H9 (cell line): ENCODE measurements around the gene GPI. TPM values are rescaled to one million over a fixed set of nuclear protein-coding genes. Genes with fewer than 3 reads are reported as not detected.
"Not testable (repeated sequence)": the region's sequence is repeated elsewhere in the genome, so short reads cannot be mapped to it uniquely, and the experiment has no call there.

Source experiments
- DNase-seq: peaks from one replicate; pipeline ENCODE4 v3.0.0-alpha.2; 2017
- H2AFZ ChIP-seq: one replicate; pipeline ENCODE4 v1.6.1; 2013; ENCODE audit warnings: mild to moderate bottlenecking, low read length, control low read depth, moderate library complexity
- H2AK5ac ChIP-seq: 2 replicates; pipeline ENCODE4 v1.6.1; 2013; ENCODE audit warnings: low read length, control low read depth, mixed read lengths; ENCODE audit not compliant: insufficient read length
- H2BK120ac ChIP-seq: one replicate; pipeline ENCODE4 v1.6.1; 2013; ENCODE audit warnings: low read depth, mild to moderate bottlenecking, low read length, control low read depth, inconsistent platforms; ENCODE audit not compliant: poor library complexity, severe bottlenecking
- H2BK12ac ChIP-seq: 2 replicates; pipeline ENCODE4 v1.6.1; 2013; ENCODE audit warnings: low read length, control low read depth, mixed read lengths, low read depth; ENCODE audit not compliant: insufficient read length
- H2BK15ac ChIP-seq: 2 replicates; pipeline ENCODE4 v1.6.1; 2013; ENCODE audit warnings: low read depth, low read length, control low read depth
- H2BK20ac ChIP-seq: one replicate; pipeline ENCODE4 v1.6.1; 2013; ENCODE audit warnings: low read depth, mild to moderate bottlenecking, low read length, control low read depth, inconsistent platforms; ENCODE audit not compliant: poor library complexity, severe bottlenecking
- H2BK5ac ChIP-seq: 2 replicates; pipeline ENCODE4 v1.6.1; 2013; ENCODE audit warnings: low read length, control low read depth, mixed read lengths; ENCODE audit not compliant: insufficient read length
- H3K14ac ChIP-seq: 2 replicates; pipeline ENCODE4 v1.6.1; 2013; ENCODE audit warnings: low read length, control low read depth; ENCODE audit not compliant: insufficient read depth
- H3K18ac ChIP-seq: 2 replicates; pipeline ENCODE4 v1.6.1; 2013; ENCODE audit warnings: low read depth, mild to moderate bottlenecking, mixed read lengths, low read length, control low read depth; ENCODE audit not compliant: insufficient read length
- H3K23ac ChIP-seq: 2 replicates; pipeline ENCODE4 v1.6.1; 2013; ENCODE audit warnings: low read length, control low read depth, mixed read lengths, low read depth; ENCODE audit not compliant: insufficient read length
- H3K23me2 ChIP-seq: 2 replicates; pipeline ENCODE4 v1.6.1; 2013; ENCODE audit warnings: low read depth, mild to moderate bottlenecking, mixed read lengths, low read length, control low read depth; ENCODE audit not compliant: insufficient read length, poor library complexity, severe bottlenecking
- H3K27ac ChIP-seq: 2 replicates; pipeline ENCODE4 v1.5.1; 2013; ENCODE audit warnings: low read length, control low read depth, mixed read lengths, low read depth; ENCODE audit not compliant: insufficient read length
- H3K27me3 ChIP-seq: 2 replicates; pipeline ENCODE4 v1.6.1; 2013; ENCODE audit warnings: low read length, control low read depth, inconsistent platforms; ENCODE audit not compliant: insufficient read depth
- H3K4ac ChIP-seq: 2 replicates; pipeline ENCODE4 v1.6.1; 2013; ENCODE audit warnings: low read depth, mild to moderate bottlenecking, control low read depth, inconsistent platforms, low read length, moderate library complexity
- H3K4me1 ChIP-seq: 2 replicates; pipeline ENCODE4 v1.6.1; 2013; ENCODE audit warnings: low read length, control low read depth, inconsistent platforms; ENCODE audit not compliant: insufficient read depth
- H3K4me2 ChIP-seq: 2 replicates; pipeline ENCODE4 v1.6.1; 2013; ENCODE audit warnings: low read length, control low read depth, mixed read lengths; ENCODE audit not compliant: insufficient read length, insufficient read depth
- H3K56ac ChIP-seq: 2 replicates; pipeline ENCODE4 v1.6.1; 2013; ENCODE audit warnings: low read depth, mild to moderate bottlenecking, mixed read lengths, low read length, control low read depth; ENCODE audit not compliant: insufficient read length
- H3K79me1 ChIP-seq: 2 replicates; pipeline ENCODE4 v1.6.1; 2013; ENCODE audit warnings: low read depth, mild to moderate bottlenecking, moderate library complexity, low read length, control low read depth, inconsistent platforms; ENCODE audit not compliant: insufficient read depth, poor library complexity, severe bottlenecking
- H3K79me2 ChIP-seq: 2 replicates; pipeline ENCODE4 v1.6.1; 2013; ENCODE audit warnings: low read length, control low read depth, inconsistent platforms; ENCODE audit not compliant: insufficient read depth
- H3K9ac ChIP-seq: 2 replicates; pipeline ENCODE4 v1.6.1; 2013; ENCODE audit warnings: low read length, control low read depth, mixed read lengths; ENCODE audit not compliant: insufficient read length; ENCODE audit errors: extremely low read depth
- H3K9me3 ChIP-seq: one replicate; pipeline ENCODE4 v1.6.1; 2013; ENCODE audit warnings: low read depth, low read length, inconsistent platforms; ENCODE audit not compliant: control insufficient read depth
- H3T11ph ChIP-seq: one replicate; pipeline ENCODE4 v1.6.1; 2013; ENCODE audit warnings: mild to moderate bottlenecking, low read length, control low read depth, inconsistent platforms
- H4K20me1 ChIP-seq: one replicate; pipeline ENCODE4 v1.6.1; 2013; ENCODE audit not compliant: control insufficient read depth, insufficient read length, insufficient read depth
- H4K5ac ChIP-seq: 2 replicates; pipeline ENCODE4 v1.6.1; 2013; ENCODE audit warnings: low read depth, mild to moderate bottlenecking, mixed read lengths, low read length, control low read depth; ENCODE audit not compliant: insufficient read length
- H4K8ac ChIP-seq: replicated peaks from 2 replicates; pipeline ENCODE4 v1.6.1; 2013; ENCODE audit warnings: low read length, control low read depth, mixed read lengths, low read depth; ENCODE audit not compliant: insufficient read length
- H4K91ac ChIP-seq: 2 replicates; pipeline ENCODE4 v1.6.1; 2013; ENCODE audit warnings: low read depth, mild to moderate bottlenecking, moderate library complexity, mixed read lengths, low read length, control low read depth; ENCODE audit not compliant: insufficient read length
- H3K27ac Mint-ChIP-seq, 3 experiments: 2 replicates in 2 of 3; 3 replicates in 1 of 3; pipeline ENCODE4 v1.8.0; 2020 to 2021; ENCODE audit warnings: mixed read lengths in 3 of 3, mild to moderate bottlenecking in 1 of 3, moderate library complexity in 1 of 3
- H3K27me3 Mint-ChIP-seq: 2 replicates; pipeline ENCODE4 v1.8.0; 2021; ENCODE audit warnings: low read depth, mild to moderate bottlenecking, moderate library complexity, mixed read lengths
- H3K36me3 Mint-ChIP-seq, 3 experiments: 2 replicates in 2 of 3; 3 replicates in 1 of 3; pipeline ENCODE4 v1.8.0; 2020 to 2021; ENCODE audit warnings: low read depth in 3 of 3, mixed read lengths in 3 of 3; ENCODE audit not compliant: insufficient read depth in 1 of 3
- H3K4me1 Mint-ChIP-seq, 2 experiments: 2 replicates each; pipeline ENCODE4 v1.8.0; 2020; ENCODE audit warnings: mixed read lengths in 2 of 2
- H3K4me3 Mint-ChIP-seq, 2 experiments: 2 replicates in 1 of 2; 3 replicates in 1 of 2; pipeline ENCODE4 v1.8.0; 2020 to 2021; ENCODE audit warnings: mild to moderate bottlenecking in 2 of 2, mixed read lengths in 2 of 2, moderate library complexity in 1 of 2
- H3K9me3 Mint-ChIP-seq, 2 experiments: 2 replicates in 1 of 2; 3 replicates in 1 of 2; pipeline ENCODE4 v1.8.0; 2020; ENCODE audit warnings: mild to moderate bottlenecking in 2 of 2, mixed read lengths in 2 of 2, moderate library complexity in 1 of 2
- WGBS: extraction: QIAGEN DNeasy Blood & Tissue Kit; methylation state at CpG from one replicate; pipeline ENCODE4 v1.1.7; 2013; ENCODE audit warnings: missing lambda C conversion rate, low lambda C conversion rate, mixed read lengths; ENCODE audit not compliant: insufficient read length; ENCODE audit errors: extremely low coverage; 5-methylcytosine and 5-hydroxymethylcytosine counted together
- total RNA-seq: library from RNA; stranded (reverse); gene quantifications from 2 replicates; pipeline ENCODE4 v1.2.1, GENCODE V29; 2021

Gene GPI
- total RNA-seq, 1 experiment from 2014 or later: 373 TPM

- not testable (repeated sequence) for H3K9me3 ChIP-seq, H2BK5ac ChIP-seq, H3K23me2 ChIP-seq, H3K79me1 ChIP-seq, H3K4me2 ChIP-seq, H3K4me1 Mint-ChIP-seq, H2AFZ ChIP-seq, H3K27me3 ChIP-seq, H3K27ac ChIP-seq, H2AK5ac ChIP-seq, H3K27me3 Mint-ChIP-seq, H3T11ph ChIP-seq, H4K5ac ChIP-seq, H3K4me3 Mint-ChIP-seq, H3K9me3 Mint-ChIP-seq, H4K20me1 ChIP-seq, H3K9ac ChIP-seq, H2BK120ac ChIP-seq, H3K56ac ChIP-seq, H4K91ac ChIP-seq, H3K79me2 ChIP-seq, DNase-seq, H3K18ac ChIP-seq, H3K4me1 ChIP-seq, H2BK20ac ChIP-seq, H2BK12ac ChIP-seq, H4K8ac ChIP-seq, H3K4ac ChIP-seq, H3K14ac ChIP-seq, H2BK15ac ChIP-seq, H3K23ac ChIP-seq
- peak overlapping the region in 1 of 3 experiments; percentile 60; a peak in 1 of 7 replicates for H3K27ac Mint-ChIP-seq
- no CpG with 5 or more reads among the region's 10 CpGs for WGBS
- H3K36me3 Mint-ChIP-seq: peaks cover 15 to 56% (median 46%) of the 10 kb centered on the region in 3 experiments; a peak in 6 of 7 replicates
Observed at GRCh38 chr19:34331596-34331995, 33.4 kb upstream of the GPI start.
